Stimulated activated CD8-positive, alpha-beta memory T cell treated with anti-CD3 and anti-CD28 coated beads, Interleukin-15, amount 100 ng/mL, for 48 hours (primary cell): ENCODE measurements around the gene ZNF593OS.

ENCODE experiments used
- DNase-seq, 2 donors: peaks; one replicate each; pipeline ENCODE4 v3.0.0-alpha.2; 2020; ENCODE audit warnings: low read depth in 2 of 2

The ZNF593OS gene

DNA sequence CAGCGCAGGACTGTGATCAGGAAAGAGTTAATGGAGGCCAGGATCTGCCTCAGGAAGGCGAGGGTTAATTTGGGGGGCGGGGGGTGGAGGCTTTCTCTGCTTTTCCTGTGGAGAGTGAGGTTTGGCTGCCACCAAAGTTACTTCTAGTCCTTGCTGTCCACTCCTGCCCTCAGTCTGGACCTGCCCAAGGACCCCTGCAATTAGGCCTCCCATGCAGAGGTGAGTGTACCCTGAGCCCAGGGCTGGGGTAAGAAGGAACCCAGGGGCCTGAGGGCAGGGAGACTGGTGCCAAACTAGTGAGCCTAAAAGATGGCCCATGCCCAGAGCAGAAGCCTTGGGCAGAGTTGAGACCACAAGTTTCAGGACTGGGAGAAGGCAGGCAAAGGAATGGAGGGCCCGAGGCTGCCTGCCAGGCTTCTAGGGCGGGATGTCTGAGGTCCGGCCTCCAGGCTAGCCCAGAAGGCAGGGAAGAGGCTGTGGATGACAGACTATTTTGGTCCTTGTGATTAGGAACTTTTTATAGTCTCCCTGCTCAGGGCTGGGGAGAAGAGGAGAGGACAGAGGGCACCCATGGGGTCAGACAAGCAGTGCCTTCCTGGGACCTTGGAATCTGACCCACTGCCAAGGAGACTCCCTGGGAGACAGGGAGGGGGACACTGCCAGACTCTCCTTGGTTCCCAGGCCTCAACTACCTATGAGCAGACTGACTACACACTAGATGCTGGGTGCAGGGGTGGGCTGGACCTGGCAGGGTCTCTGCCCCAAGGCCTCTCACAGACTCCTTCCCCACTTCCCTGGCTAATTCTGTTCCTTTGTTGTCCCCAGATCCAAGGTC lies 12.5 kb downstream of the ZNF593OS start, which contains the start of gene FAM110D:
FAM110D (plus strand) TSS at position 172 of the 835 bp plus-strand sequence. CDS start 2,213 bp downstream, outside the sequence.
- DNase-seq: no peak

DNA sequence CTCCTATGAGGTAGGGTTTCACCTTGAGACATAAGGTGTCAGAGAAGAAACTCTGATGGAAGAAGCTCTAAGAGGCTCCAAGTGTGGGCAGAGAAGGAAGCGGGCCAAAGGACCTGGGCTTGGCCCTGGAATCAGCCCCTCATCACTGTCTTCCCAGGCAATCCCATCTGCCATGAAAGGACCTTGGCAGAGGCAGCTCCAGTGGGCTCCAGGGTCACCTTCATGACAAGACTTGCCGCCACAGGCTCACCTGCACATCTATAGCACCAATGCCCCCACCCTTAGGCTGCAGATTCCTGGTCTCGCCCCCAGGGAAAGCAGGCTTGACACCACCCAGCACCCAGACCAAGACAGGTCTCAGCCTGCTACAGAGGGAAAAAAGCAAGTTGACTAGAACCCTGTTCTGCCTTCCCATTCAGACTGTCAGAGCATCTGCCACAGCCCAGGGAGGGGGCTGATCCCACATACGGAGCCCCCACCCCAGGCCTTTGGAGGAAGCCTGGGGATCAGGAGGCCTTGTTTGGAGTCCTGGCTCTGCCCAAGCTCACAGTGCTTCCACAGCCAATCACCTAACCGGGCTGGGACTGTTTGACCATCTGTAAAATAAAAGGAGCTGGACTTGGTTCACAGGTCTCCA lies 13.2 kb downstream of the ZNF593OS start:
- DNase-seq: no peak

DNA sequence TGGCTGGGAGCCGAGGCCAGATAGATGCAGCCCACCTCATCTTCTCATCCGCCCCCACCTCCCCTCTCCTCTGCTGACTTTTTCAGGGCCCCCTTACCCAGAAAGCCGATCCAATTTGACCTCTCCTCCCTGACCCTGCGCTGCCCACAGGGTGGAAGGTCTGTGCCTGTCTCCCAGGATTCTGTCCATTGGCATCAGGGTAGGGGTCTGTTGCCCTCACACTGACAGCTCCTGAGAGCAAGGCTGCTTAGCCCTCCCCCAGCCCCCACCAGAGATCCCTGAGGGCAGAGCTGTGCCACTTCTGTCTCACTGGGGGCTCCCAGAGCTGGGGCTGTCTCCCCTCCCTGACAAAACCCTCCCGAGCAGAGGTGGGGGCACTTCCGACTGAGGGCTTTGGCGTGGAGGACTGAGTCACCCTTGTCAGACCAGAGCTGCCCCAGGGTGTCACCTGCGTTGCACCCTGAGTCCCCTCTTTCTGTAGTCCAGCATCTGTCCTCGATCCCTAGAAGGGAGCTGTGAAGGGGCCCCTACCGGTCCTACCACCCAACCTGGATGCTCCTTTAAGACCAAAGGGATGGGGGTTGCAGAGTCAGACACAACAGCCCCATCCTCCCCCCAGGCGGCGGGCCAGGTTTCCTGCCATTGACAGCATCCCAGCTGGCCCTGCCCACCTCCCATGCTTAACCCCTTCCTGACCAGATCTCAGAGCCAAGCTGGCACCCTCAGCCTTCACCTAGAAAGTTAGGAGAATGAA lies 15.2 kb downstream of the ZNF593OS start:
- no peak for DNase-seq

DNA sequence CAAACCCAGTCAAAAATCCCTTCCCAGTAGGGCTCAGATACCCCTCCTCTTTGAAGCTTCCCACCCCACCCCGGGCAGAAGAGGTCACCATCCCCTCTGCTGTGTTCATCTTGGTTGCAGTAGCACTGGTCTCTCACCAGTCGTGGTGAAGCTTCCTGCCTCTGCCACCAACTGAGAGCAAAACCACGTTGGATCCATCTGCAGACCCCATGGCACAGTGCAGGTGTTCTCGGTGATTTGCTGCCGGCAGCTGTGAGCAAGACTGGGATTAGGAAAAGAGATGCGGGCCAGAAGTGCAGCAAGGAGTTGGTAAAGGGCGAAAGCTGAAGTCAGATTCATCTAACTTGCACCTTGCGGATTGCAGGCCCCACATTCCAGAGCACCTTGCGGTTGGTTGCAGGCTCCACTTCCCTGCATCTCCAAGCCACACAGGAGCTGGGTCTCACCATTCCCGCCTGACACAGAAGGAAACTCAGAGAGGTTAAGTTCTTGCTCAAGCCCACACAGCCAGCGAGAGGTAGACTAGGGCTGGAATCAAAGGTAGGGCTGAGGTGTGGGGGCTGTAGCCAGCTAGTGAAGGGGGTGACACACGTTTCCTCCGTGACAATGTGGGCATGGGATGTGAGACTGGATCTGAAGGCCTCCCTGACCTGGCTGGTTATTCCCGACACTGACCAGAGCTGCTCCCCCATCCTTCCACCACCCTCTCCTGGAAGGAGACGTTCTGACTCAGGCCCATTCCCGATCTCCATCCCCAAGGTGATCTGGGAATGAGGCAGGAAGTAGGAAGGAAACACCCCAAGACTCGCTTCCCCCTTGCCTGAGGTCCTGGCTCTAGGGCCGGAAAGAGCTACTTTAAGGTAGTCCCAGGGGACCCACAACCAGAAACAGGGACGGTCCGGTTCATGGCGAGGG lies 16.0 kb downstream of the ZNF593OS start:
- no peak for DNase-seq

DNA sequence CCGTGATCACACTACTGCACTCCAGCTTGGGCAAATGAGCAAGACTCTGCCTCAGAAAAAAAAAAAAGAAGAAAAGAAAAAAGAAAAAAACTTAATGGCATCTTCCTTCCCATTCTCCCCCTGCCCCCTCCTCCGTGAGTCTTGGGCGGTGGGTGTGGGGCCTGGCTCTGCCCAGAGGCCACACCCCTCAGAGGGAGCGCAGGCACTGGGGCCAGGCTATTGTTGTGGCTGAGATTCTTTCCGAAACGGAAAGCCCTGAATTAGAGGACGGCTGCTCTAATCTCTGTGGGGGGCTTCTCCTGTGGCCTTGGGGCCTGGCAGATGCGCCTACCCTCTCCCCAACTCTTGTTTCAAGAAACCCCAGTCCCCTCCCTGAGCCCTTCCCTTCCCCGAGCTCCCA lies 16.9 kb downstream of the ZNF593OS start:
- DNase-seq: no peak

DNA sequence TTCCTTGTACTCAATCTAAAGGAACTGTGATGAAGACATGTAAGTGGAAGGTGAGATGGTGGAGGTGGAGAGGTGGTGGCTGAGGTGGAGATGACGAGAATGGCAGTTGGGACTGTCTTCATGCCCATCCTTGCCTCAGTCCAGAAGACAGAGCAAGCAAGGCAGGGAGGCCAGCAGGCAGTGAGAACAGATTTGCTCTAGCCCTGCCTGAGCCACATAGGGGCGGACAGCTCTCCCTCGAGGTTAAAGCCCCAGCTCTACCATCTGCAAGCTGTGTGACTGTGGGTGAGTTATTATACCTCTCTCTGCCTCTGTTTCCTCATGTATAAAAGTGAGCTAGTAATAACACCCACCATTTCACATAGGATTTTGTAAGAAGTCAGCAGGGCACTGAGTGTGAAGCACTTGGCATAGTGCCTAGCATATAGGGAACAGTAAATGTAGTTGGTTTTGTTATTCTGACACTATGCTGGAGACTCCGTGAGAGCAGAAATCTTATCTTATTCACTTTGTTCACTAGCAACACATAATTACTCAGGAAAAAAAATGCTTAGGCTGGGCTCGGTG lies 17.6 kb downstream of the ZNF593OS start:
- no peak for DNase-seq

DNA sequence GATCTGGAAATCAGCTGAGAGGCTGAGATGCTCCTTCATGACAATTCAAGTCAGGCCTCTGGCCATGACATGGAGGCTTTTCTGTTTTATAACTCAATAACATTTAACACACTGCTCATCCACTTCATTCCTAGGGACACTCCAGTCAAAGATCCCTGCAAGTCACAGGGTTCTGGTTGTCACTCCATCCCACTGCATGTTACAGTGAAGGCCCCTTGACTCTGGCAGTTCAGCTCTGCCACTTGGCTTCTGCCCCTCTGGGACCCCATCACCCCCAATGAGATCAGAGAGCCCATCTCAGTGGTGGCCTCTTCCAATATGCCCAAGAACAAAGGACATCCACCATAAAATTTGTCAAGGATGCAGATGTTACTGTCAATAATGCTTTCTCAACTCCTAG lies 22.7 kb downstream of the ZNF593OS start:
- no peak for DNase-seq

DNA sequence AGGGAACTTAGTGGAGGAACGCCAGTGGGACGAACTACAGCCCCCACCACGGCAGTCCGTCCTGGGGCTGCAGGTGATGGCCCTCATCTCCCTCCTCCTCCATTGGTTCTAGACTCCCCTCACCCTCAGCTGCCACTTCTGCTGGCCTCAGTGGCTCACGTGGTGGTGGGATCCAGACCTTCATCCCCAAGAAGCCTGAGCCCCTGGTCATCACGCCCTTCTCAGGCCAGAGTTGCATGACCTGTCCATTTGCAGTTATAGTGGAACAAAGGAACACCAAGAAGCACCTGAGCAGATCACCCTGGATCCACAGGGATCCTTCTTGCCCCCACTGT lies 25.7 kb downstream of the ZNF593OS start:
- no peak for DNase-seq

DNA sequence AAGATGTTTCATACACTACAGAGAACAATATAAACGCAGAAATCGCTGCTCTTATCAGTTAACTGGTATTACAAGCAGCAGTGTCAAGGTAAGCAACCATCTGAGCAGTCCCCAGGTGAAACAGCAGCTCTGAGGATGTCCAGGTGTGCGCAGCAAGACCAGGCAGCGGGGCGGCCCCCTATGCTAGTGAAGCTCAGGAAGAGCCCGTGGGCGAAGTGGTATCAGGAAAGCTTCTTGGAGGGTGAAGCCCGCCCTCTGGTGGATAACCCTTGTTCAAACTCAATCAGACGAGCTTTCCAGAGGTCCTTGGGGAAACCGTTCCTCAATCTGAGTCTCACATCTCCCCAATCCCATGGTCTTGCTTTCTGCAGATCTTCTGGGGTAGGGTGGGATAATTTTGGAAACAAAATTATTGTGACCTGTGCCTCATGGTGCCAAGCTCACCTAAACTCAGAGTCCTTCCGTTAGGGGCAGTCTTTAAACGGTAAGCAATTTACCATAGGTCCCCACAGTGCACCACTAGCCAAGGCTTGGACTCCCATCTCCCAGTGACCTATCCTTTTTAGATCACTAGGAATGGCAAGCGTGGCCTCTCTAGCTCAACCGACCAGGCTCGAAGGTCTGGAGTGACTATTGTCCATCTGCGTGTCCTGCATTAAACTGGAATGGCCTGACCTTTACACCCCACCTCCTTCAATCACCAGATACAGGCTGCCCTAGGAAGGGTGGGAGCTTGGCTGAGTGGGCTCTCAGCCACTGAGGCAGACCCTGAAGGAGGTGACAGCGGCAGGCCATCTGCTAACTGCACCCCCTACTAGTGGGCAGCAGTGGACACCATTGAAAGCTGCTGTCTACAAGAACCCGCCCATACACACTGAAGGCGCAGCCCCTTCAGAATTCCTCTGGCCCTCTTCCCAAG lies 26.3 kb downstream of the ZNF593OS start:
- DNase-seq: peak; percentile 28 to 56

DNA sequence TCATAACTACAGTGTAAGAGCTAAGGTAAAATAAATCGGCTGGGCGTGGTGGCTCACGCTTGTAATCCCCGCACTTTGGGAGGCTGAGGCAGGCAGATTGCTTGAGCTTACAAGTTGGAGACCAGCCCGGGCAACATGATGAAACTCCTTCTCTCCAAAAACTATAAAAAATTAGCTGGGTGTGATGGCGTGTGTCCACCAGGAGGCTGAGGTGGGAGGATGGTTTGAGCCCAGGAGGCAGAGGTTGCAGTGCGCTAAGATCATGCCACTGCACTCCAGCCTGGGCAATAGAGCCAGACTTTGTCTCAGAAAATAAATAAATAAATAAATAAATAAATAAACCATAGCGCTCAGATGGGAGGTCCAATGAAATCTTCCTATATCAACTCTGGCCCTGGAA lies 29.5 kb downstream of the ZNF593OS start:
- DNase-seq: no peak

DNA sequence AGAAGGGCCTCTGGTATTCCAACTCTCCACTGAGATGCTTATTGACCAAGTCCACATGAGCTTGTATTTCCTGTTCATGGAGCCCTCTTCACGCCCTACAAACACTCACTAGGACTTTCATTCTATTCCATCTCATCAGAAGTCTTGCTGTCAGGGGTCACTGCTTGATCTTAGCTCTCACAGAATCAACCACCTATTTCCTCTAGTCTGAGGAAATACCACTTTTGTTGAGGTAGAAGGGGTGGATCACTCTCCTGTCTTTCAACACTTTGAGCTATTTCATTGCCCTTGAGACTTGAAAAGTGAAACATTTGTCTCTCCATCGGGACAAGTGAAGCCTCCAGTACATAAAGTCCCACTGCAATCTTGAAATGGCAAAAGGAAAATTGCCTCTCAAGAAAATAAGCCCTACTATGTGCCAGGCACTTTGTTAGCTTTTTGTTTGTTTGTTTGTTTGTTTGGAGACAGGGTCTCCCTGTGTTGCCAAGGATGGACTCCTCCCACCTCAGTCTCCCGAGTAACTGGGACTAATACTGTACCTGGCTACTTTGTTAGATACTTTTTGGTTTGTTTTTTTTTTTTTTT lies 32.6 kb downstream of the ZNF593OS start:
- no peak for DNase-seq

DNA sequence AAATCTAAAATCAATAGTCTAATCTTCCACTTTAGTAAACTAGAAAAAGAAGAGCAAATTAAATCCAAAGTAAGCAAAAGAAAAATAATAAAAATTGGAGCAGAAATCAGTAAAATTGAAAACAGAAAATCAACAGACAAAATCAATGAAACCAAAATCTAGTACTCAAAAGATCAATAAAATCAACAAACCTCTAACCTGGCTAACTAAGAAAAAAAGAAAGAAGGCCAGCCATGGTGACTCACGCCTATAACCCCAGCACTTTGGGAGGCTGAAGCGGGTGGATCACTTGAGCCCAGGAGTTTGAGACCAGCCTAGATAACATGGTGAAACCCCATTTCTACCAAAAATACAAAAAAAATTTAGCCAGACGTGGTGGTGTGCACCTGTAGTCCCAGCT lies 37.2 kb downstream of the ZNF593OS start:
- no peak for DNase-seq

DNA sequence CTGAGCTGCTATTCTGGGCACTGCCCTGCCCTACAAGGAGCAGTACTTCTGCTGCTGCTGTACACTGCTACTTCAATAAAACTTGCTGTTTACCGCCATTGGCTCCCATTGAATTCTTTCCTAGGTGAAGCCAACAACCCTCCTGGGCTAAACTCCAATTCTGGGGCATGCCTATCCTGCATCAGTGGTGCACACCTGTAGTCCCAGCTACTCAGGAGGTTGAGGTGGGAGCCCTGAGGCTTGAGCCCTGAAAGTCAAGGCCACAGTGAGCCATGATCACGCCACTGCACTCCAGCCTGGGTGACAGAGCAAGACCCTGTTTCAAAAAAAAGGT lies 38.8 kb downstream of the ZNF593OS start:
- DNase-seq: no peak

DNA sequence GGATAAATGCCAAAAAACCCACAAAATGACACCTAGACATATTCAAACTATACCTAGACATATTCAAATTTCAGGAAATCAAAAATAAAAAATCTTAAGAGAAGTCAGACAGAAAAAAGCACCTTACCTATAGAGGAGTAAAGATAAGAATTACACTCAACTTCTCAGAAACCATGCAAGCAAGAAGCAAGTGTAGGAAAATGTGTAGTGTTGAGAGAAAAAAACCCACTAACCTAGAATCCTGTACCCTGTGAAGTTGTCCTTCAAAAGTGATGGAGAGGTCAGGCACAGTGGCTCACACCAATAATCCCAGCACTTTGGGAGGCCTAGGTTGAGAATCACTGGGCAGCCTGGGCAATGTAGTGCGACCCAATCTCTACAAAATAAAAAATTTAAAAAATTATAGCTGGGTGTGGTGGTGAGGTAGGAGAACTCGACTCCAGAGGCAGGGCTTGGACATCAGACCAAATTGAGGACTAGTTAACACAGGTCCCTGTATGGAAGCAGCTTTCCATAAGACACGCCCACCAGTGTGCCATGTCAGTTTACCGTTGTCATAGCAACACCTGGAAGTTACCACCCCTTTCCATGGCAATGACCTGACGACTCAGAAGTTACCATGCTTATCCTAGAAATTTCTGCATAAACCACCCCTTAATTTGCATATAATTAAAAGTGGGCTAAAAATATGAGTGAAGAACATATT lies 39.4 kb downstream of the ZNF593OS start:
- no peak for DNase-seq

DNA sequence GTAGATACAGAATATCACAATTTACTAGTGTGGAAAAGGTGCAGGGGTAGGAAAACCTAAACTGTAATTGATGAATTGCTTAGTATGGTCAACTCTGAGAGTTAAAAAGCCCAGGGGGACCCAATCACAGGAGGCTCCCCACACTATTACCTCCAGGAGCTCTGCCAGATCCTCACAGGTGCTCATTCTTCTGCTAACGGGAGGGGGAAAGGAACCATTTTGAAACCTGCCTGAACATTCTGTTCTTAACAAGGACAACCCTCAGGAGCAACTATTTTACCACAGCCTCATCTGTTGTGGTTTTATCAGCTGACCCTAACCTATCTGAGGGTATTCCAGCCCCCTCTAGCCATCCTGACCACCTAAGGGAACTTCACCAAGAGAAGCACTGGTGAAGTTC lies 40.9 kb downstream of the ZNF593OS start:
- DNase-seq: no peak

DNA sequence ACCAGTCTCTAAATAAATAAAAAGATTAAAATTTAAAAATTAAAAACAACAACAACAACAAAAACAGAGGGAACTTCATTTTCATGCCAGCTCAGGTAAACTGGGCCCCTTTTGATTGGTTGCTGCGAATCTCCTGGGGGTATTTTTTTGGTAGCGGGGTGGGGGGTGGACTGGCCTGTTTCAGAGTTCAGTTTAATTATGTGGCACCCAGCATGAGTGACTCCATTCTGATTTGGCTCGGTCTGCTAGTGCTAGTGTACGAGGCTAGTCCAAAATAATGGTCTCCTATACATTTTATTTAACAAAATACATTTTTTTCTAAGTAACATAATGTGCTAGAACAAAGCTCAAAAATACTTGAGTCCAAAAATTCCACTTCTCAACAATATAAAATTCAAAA lies 41.9 kb downstream of the ZNF593OS start:
- DNase-seq: no peak

DNA sequence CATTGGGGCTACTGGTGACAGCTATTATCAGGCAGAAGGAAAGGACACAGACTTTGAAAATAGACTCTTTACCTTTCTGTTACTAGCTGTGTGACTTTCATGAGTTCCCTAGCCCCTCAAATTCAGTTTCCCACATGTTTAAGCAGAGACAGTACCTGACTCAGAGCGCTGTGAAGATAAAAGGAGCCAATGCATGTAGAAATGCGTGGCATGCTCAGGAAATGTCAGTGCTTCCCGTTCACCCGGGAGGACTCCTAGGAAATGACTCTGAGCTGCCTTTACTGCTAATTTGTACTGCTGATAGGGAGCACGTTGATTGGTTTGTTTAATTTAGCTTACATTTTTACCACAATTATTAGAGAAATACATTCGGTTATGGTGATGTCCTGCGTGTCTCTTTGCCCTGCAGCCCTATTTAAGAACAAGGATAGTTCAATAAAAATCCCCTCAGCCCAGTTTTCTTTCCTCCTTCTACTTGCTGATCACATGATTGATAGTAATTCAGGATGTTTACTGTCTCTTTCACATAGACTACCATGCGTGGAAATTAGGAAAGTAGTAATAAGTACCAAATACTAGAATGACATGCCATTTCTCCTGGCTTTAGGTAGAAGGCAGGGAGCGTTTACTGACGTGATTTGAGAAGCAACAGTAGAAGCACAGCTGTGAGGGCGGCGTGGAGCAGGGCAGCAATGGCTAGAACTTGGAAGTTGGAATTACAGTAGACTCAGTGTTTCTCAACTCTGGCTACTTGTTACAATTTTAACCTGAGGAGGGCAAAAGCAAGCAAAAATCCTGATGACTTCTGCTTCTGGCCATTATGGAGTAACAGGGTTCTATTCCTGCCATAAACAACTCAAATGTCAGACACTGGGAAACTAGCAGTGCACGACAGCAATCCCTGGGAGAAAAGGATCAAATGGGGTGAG lies 44.1 kb downstream of the ZNF593OS start:
- no peak for DNase-seq
